ENCODE measurements around the gene SMU1. TPM values are rescaled to one million over a fixed set of nuclear protein-coding genes. Genes with fewer than 3 reads are reported as not detected.

Gene SMU1
- total RNA-seq, 1 experiment from 2014 or later: 30.3 TPM

- in situ Hi-C loops (cut with HindIII; ENCODE audit: low pct_unique_long_range_greater_than_20kb, low sequenced_read_pairs) (no loop called here), intact Hi-C loops (cut with micrococcal nuclease; ENCODE audit: unreplicated experiment) (no loop called here)
- Histone ChIP-seq H3K36me3 (ENCODE audit: control insufficient read depth, insufficient read depth, low read length) (peaks cover 18% of the 10 kb centered on the region), H3K4me3 (ENCODE audit: low read depth in 2 of 2, low read length in 2 of 2) (peak overlapping the region; percentile 60 to 72), H3K27ac (ENCODE audit: low read length) (peak overlapping the region; percentile 93), H3K4me1 (ENCODE audit: control insufficient read depth, insufficient read depth, low read length) (peaks cover 23% of the 10 kb centered on the region), H3K9me3 (ENCODE audit: control insufficient read depth, insufficient read depth, low read depth, low read length) (no peaks in the 10 kb centered on the region), H3K27me3 (ENCODE audit: control insufficient read depth, insufficient read depth, low read length) (no peaks in the 10 kb centered on the region)
- DNase-seq (ENCODE audit: low read depth, low spot score) (no peak), ATAC-seq (no peak)
- ChIA-PET CTCF (interaction anchor here (0.6 to 0.7 kb wide), 2 partner anchors 93 to 112 kb away, joined by 6 to 9 read pairs; no protein-coding TSS in a partner anchor), POLR2A (interaction anchor here (0.5 kb wide), 1 partner anchor 16 kb away, joined by 11 read pairs; no protein-coding TSS in a partner anchor)
- no peak for TF ChIP-seq REST (IDR thresholded peaks at IDR 0.05; ENCODE audit: insufficient read depth in 1 of 2, low read depth in 2 of 2, low read length in 1 of 2)
- TF ChIP-seq POLR2AphosphoS5 (IDR thresholded peaks at IDR 0.05; ENCODE audit: low read depth, low read length): no peak
- TF ChIP-seq TCF7L2 (IDR thresholded peaks at IDR 0.05; ENCODE audit: low read depth, low read length): no peak
- TF ChIP-seq SIN3A (IDR thresholded peaks at IDR 0.05; ENCODE audit: borderline replicate concordance, insufficient read depth, low read depth, low read length): no peak
- TF ChIP-seq CTCF (IDR thresholded peaks at IDR 0.05): no peak
- no TSS peak for BruUV-seq (replicated peaks)
Observed at GRCh38 chr9:33043671-33044070, 32.8 kb downstream of the SMU1 start.

- no peak for DNase-seq (ENCODE audit: low read depth, low spot score)
- no peaks in the 10 kb centered on the region for H3K9me3 ChIP-seq (ENCODE audit: control insufficient read depth, insufficient read depth, low read depth, low read length)
- CTCF ChIA-PET: no interaction called here
- peaks cover 23% of the 10 kb centered on the region for H3K36me3 ChIP-seq (ENCODE audit: control insufficient read depth, insufficient read depth, low read length)
- no TSS peak for BruUV-seq (replicated peaks)
- POLR2A ChIA-PET: no interaction called here
- H3K27ac ChIP-seq (ENCODE audit: low read length): peak overlapping the region; percentile 8; the same call in 1 of the 2 replicates
- in situ Hi-C loops (cut with HindIII; ENCODE audit: low pct_unique_long_range_greater_than_20kb, low sequenced_read_pairs) (no loop called here), intact Hi-C loops (cut with micrococcal nuclease; ENCODE audit: unreplicated experiment) (no loop called here)
- TF ChIP-seq SIN3A (IDR thresholded peaks at IDR 0.05; ENCODE audit: borderline replicate concordance, insufficient read depth, low read depth, low read length) (no peak), REST (IDR thresholded peaks at IDR 0.05; ENCODE audit: insufficient read depth in 1 of 2, low read depth in 2 of 2, low read length in 1 of 2) (no peak), TCF7L2 (IDR thresholded peaks at IDR 0.05; ENCODE audit: low read depth, low read length) (no peak), CTCF (IDR thresholded peaks at IDR 0.05) (no peak), POLR2AphosphoS5 (IDR thresholded peaks at IDR 0.05; ENCODE audit: low read depth, low read length) (no peak; the same call in none of the 2 replicates)
- H3K4me3 ChIP-seq (ENCODE audit: low read depth in 2 of 2, low read length in 2 of 2): no peak overlapping the region
- H3K4me1 ChIP-seq (ENCODE audit: control insufficient read depth, insufficient read depth, low read length): peaks cover 23% of the 10 kb centered on the region
- ATAC-seq: no peak
- H3K27me3 ChIP-seq (ENCODE audit: control insufficient read depth, insufficient read depth, low read length): no peaks in the 10 kb centered on the region
Observed at GRCh38 chr9:33042473-33042872, 34.0 kb downstream of the SMU1 start.

Measured in Panc1 (cell line).